Ovary (tissue), 9 donors: Measurements from ENCODE around the gene PDXK. TPM values are rescaled to one million over a fixed set of nuclear protein-coding genes. Genes with fewer than 3 reads are reported as not detected.
A peak's percentile ranks its signal among the peaks of the same experiment; 100 is the strongest.

Experiments
- DNase-seq, 5 donors: peaks; one replicate each; pipeline ENCODE4 v3.0.0-alpha.2; 2019 to 2020
- H3K27ac ChIP-seq, 2 donors: fragments of 200-600 bp; one replicate each; pipeline versions ENCODE4 v1.5.1 to v1.8.0; 2019 to 2022
- H3K27me3 ChIP-seq: fragments of 200-600 bp; one replicate; pipeline ENCODE4 v1.8.0; 2022
- H3K36me3 ChIP-seq: fragments of 200-600 bp; sonication (generic); one replicate; pipeline ENCODE4 v1.5.1; 2019
- H3K4me1 ChIP-seq: one replicate; pipeline ENCODE4 v1.8.1; 2013; ENCODE audit warnings: mild to moderate bottlenecking, moderate library complexity; ENCODE audit not compliant: insufficient read depth
- H3K4me3 ChIP-seq: fragments of 200-600 bp; sonication (generic); one replicate; pipeline ENCODE4 v1.5.1; 2017
- H3K9me3 ChIP-seq, 2 donors: fragments of 200-600 bp in 1 of 2; sonication (generic) in 1 of 2; one replicate each; pipeline versions ENCODE4 v1.5.1 to v1.8.1; 2013 to 2019; ENCODE audit warnings: mild to moderate bottlenecking in 1 of 2, moderate library complexity in 1 of 2
- CTCF ChIP-seq, 3 donors: fragments of 450-650 bp in 2 of 3; fragments of 200-600 bp in 1 of 3; IDR thresholded peaks; one replicate each; pipeline versions ENCODE4 v1.5.1 to v1.8.0; 2016 to 2022; ENCODE audit warnings: antibody characterized with exemption in 3 of 3, mild to moderate bottlenecking in 1 of 3
- EP300 ChIP-seq: sonication (generic); formaldehyde crosslinking; IDR thresholded peaks from one replicate; pipeline ENCODE4 v1.6.1; 2017; ENCODE audit warnings: antibody characterized with exemption
- POLR2A ChIP-seq: fragments of 450-650 bp; IDR thresholded peaks from one replicate; pipeline ENCODE4 v1.6.1; 2017; ENCODE audit warnings: antibody characterized with exemption, mild to moderate bottlenecking, moderate library complexity
- WGBS, 3 donors: extraction: QIAGEN DNeasy Blood & Tissue Kit in 1 of 3; methylation state at CpG; one replicate each; pipeline versions ENCODE4 v1.1.5 to v1.1.7; 2013 to 2017; 5-methylcytosine and 5-hydroxymethylcytosine counted together
- intact Hi-C, 4 donors: fragments of 100-400 bp; cut with DNase I; formaldehyde crosslinking; loops; one replicate each; pipeline versions ENCODE4 v1.11.0 to v1.15.1; 2022 to 2023
- polyA plus RNA-seq, 2 donors: library from polyadenylated mRNA; stranded (reverse); fragments of 200-250 nt in 1 of 2; fragments of 350-450 nt in 1 of 2; fragmentation: Illumina TruSeq in 1 of 2; extraction: RNeasy Lipid Tissue Mini Kit (QIAGEN cat#74804) in 1 of 2; gene quantifications; one replicate each; pipeline ENCODE4 v1.2.3, GENCODE V29; 2013 to 2014
- total RNA-seq, 7 donors: library from RNA; depleted of rRNA in 2 of 7; stranded (reverse); fragments of >200 nt in 2 of 7; fragmentation: NEBNext Ultra II Directional in 3 of 7; extraction: Animal tissue kit (Norgen Biotek cat#: 25700) in 3 of 7; gene quantifications; one replicate each; pipeline versions ENCODE4 v1.1.0 to v1.2.4, GENCODE V29; 2016 to 2023
- donor health status: DM: no; HTN: no; CAD: no; lungs with moderate emphysema.
- donor health status: DM: no; HTN: no; CAD: no.
- donor health status: Bipolar disorder and iron deficiency.
- donor health status: DM: yes; HTN: yes; CAD: no.
- donor health status: DM: no; HTN: no; CAD: no.
- donor health status: DM: yes; HTN: yes; CAD: no.

The PDXK gene
- total and polyA plus RNA-seq, 9 donors = 19.9 to 125 (median 88.6) TPM

- DNase-seq = peak in 2 of 5 donors; percentile 32 to 65
- TF ChIP-seq CTCF (IDR thresholded peaks at IDR 0.05) (no peak), EP300 (no peak), POLR2A (no peak)
- H3K4me1 ChIP-seq = peaks cover 20% of the 10 kb centered on the region
- intact Hi-C loops = no loop called here
- H3K27ac ChIP-seq = peak overlapping the region in 1 of 2 donors; percentile 23
- WGBS, 3 donors = 21 to 33% (median 32%) methylated on average over 34 to 70 of the region's 70 CpGs
- H3K4me3 ChIP-seq = peak overlapping the region; percentile 67
- no peaks in the 10 kb centered on the region for H3K36me3 ChIP-seq
- H3K27me3 ChIP-seq = no peaks in the 10 kb centered on the region
- H3K9me3 ChIP-seq = no peaks in the 10 kb centered on the region
Measured at GRCh38 chr21:43717967-43718871, 710 bp upstream of the PDXK start.

GRCh38 chr21:43719748-43720538 is 1.0 kb downstream of the PDXK start:
- WGBS, 3 donors = 6 to 8% (median 8%) methylated on average over 44 to 49 of the region's 49 CpGs

DNA sequence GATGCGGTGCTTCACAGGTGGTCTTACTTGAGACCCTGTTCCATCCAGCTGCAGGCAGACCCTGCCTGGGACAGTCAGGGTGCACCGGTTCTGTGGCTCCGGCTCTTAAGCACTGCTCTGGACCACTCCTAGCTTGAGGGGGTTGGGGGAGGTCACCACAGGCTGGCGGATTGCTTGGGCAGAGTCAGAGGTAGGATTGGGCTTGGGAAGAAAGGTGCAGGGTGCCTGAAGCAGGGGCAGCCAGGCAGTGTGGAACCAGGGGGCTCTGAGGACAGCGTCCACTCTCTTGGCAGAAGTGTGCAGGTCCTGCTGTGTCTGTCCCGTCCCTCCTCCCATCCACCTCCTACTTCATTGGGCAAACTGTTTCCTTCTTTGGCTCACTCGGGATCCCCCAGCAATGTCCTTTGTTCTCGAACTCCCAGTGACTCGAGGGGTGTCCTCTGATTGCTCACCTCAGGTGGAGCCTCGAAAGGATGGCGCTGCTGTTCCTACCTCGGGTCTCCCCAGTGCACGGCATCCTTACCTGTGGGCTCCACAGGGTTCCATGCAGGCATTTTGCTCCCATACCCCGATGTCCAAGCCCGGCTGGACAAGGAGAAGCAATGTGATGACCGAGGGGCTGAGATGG is 1.7 kb downstream of the PDXK start:
- 78 to 83% (median 80%) methylated on average over 16 of the region's 16 CpGs for WGBS, 3 donors
- DNase-seq = no peak
- H3K27ac ChIP-seq = no peak overlapping the region
- no peaks in the 10 kb centered on the region for H3K27me3 ChIP-seq
- H3K4me3 ChIP-seq = peak overlapping the region; percentile 67
- intact Hi-C loops = loop anchor here in 2 of 4 donors (5.0 to 10.0 kb wide), 2 partner anchors 56 to 728 kb away; no protein-coding TSS in a partner anchor
- H3K9me3 ChIP-seq = no peaks in the 10 kb centered on the region
- peaks cover 21% of the 10 kb centered on the region for H3K4me1 ChIP-seq
- no peaks in the 10 kb centered on the region for H3K36me3 ChIP-seq
- TF ChIP-seq CTCF (IDR thresholded peaks at IDR 0.05) (no peak), POLR2A (no peak)

More at GRCh38 chr21:43719748-43720538, 1.0 kb downstream of the PDXK start:
- H3K27ac ChIP-seq = peak overlapping the region; percentile 75 to 79
- H3K4me3 ChIP-seq = peak overlapping the region; percentile 67
- peak in 2 of 5 donors; percentile 37 to 63 for DNase-seq
- no peaks in the 10 kb centered on the region for H3K36me3 ChIP-seq
- no peak for TF ChIP-seq POLR2A
- TF ChIP-seq EP300 = no peak
- TF ChIP-seq CTCF (IDR thresholded peaks at IDR 0.05) = no peak
- intact Hi-C loops = loop anchor here in 2 of 4 donors (5.0 to 10.0 kb wide), 2 partner anchors 55 to 728 kb away; no protein-coding TSS in a partner anchor
- H3K4me1 ChIP-seq = peaks cover 20% of the 10 kb centered on the region
- no peaks in the 10 kb centered on the region for H3K9me3 ChIP-seq
- no peaks in the 10 kb centered on the region for H3K27me3 ChIP-seq

- H3K4me1 ChIP-seq = peaks cover 22% of the 10 kb centered on the region
- H3K4me3 ChIP-seq = no peak overlapping the region
- H3K27me3 ChIP-seq = no peaks in the 10 kb centered on the region
- no peak overlapping the region for H3K27ac ChIP-seq
- H3K9me3 ChIP-seq = no peaks in the 10 kb centered on the region
- TF ChIP-seq POLR2A (no peak), CTCF (IDR thresholded peaks at IDR 0.05) (no peak), EP300 (no peak)
- WGBS, 3 donors = 89 to 94% (median 90%) methylated on average over 4 of the region's 4 CpGs
- H3K36me3 ChIP-seq = no peaks in the 10 kb centered on the region
- intact Hi-C loops = loop anchor here in 2 of 4 donors (5.0 to 10.0 kb wide), 2 partner anchors 56 to 729 kb away; no protein-coding TSS in a partner anchor
- DNase-seq = no peak
Measured at GRCh38 chr21:43721206-43721605, 2.3 kb downstream of the PDXK start.
